Upper lobe of right lung (tissue), 1 donor: ENCODE data around the gene LILRB4. TPM values are rescaled to one million over a fixed set of nuclear protein-coding genes. Genes with fewer than 3 reads are reported as not detected.
"Not testable (repeated sequence)": the region's sequence is repeated elsewhere in the genome, so short reads cannot be mapped to it uniquely, and the experiment has no call there.

ENCODE experiments used
- ATAC-seq: fragments of 200-7000 bp; cut with Tn5 transposase; one replicate; pipeline ENCODE4 v1.9.1; 2020; ENCODE audit warnings: mild to moderate bottlenecking, moderate library complexity
- DNase-seq: peaks from one replicate; pipeline ENCODE4 v3.0.0-alpha.2; 2020
- H3K27ac ChIP-seq: fragments of 200-600 bp; one replicate; pipeline ENCODE4 v1.8.0; 2022
- H3K27me3 ChIP-seq: fragments of 200-600 bp; one replicate; pipeline ENCODE4 v1.8.0; 2022; ENCODE audit warnings: mild to moderate bottlenecking
- H3K36me3 ChIP-seq: fragments of 200-600 bp; one replicate; pipeline ENCODE4 v1.8.0; 2022
- H3K4me1 ChIP-seq: fragments of 200-600 bp; one replicate; pipeline ENCODE4 v1.8.0; 2022
- H3K4me3 ChIP-seq: fragments of 200-600 bp; one replicate; pipeline ENCODE4 v1.8.0; 2022; ENCODE audit warnings: mild to moderate bottlenecking
- H3K9me3 ChIP-seq: fragments of 200-600 bp; one replicate; pipeline ENCODE4 v1.8.0; 2022
- CTCF ChIP-seq: fragments of 200-600 bp; IDR thresholded peaks from one replicate; pipeline ENCODE4 v1.8.0; 2022; ENCODE audit warnings: antibody characterized with exemption
- intact Hi-C: fragments of 100-400 bp; cut with DNase I; formaldehyde crosslinking; loops from one replicate; pipeline ENCODE4 v1.11.0; 2022
- total RNA-seq: library from RNA; stranded (reverse); fragmentation: NEBNext Ultra II Directional; extraction: Animal tissue kit (Norgen Biotek cat#: 25700); gene quantifications from one replicate; pipeline ENCODE4 v1.2.1, GENCODE V29; 2021
- donor health status: DM: no; HTN: yes; CAD: no; lungs with severe emphysema.

Gene LILRB4
- total RNA-seq, 1 donor from 2014 or later: 29.8 TPM

DNA sequence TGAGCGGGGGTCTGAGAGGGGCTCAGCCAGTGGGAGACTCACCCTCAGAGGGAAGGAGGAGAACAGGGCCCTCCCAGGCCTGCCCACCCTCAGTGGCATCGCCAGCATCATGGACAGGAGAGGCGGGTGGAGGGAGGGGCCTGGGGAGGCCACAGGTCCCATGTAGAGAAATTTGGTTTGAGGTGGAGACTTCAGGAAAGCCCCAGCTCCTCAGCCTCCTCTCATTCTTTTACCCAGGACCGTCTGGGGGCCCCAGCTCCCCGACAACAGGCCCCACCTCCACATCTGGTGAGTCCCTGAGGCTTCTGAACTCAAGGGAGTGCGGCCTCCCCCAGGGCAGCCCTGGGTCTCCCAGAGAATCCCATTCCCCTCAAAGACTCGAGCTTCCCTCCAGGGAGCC lies 29.4 kb upstream of the LILRB4 start:
- Histone ChIP-seq H3K4me3 (no peak overlapping the region), H3K36me3 (no peaks in the 10 kb centered on the region), H3K27ac (no peak overlapping the region), H3K4me1 (no peaks in the 10 kb centered on the region), H3K9me3 (no peaks in the 10 kb centered on the region), H3K27me3 (peaks cover 8% of the 10 kb centered on the region)
- DNase-seq (no peak), ATAC-seq (no peak)
- TF ChIP-seq CTCF: no peak
- intact Hi-C loops: no loop called here

GRCh38 chr19:54636081-54636480 lies 26.7 kb upstream of the LILRB4 start:
- H3K36me3 ChIP-seq, intact Hi-C loops, ATAC-seq, H3K4me3 ChIP-seq, H3K27me3 ChIP-seq, H3K9me3 ChIP-seq, H3K27ac ChIP-seq, H3K4me1 ChIP-seq, DNase-seq: not testable (repeated sequence)

GRCh38 chr19:54638683-54639082 lies 24.1 kb upstream of the LILRB4 start:
- H3K27me3 ChIP-seq: no peaks in the 10 kb centered on the region
- DNase-seq (no peak), ATAC-seq (no peak)
- TF ChIP-seq CTCF: no peak
- no peaks in the 10 kb centered on the region for H3K4me1 ChIP-seq
- H3K9me3 ChIP-seq: no peaks in the 10 kb centered on the region
- H3K27ac ChIP-seq: no peak overlapping the region
- intact Hi-C loops: no loop called here
- H3K4me3 ChIP-seq: no peak overlapping the region
- H3K36me3 ChIP-seq: no peaks in the 10 kb centered on the region

- intact Hi-C loops, H3K9me3 ChIP-seq, H3K4me3 ChIP-seq, H3K27me3 ChIP-seq, H3K36me3 ChIP-seq, H3K27ac ChIP-seq, H3K4me1 ChIP-seq: not testable (repeated sequence)
- ATAC-seq (peak; percentile 59), DNase-seq (peak; percentile 61)
Observed at GRCh38 chr19:54642953-54643352, 19.8 kb upstream of the LILRB4 start.

GRCh38 chr19:54643583-54643982 lies 19.2 kb upstream of the LILRB4 start:
- H3K36me3 ChIP-seq, H3K4me1 ChIP-seq, intact Hi-C loops, H3K27ac ChIP-seq, H3K4me3 ChIP-seq, H3K9me3 ChIP-seq, H3K27me3 ChIP-seq: not testable (repeated sequence)
- DNase-seq: peak; percentile 52
- ATAC-seq: peak; percentile 66

DNA sequence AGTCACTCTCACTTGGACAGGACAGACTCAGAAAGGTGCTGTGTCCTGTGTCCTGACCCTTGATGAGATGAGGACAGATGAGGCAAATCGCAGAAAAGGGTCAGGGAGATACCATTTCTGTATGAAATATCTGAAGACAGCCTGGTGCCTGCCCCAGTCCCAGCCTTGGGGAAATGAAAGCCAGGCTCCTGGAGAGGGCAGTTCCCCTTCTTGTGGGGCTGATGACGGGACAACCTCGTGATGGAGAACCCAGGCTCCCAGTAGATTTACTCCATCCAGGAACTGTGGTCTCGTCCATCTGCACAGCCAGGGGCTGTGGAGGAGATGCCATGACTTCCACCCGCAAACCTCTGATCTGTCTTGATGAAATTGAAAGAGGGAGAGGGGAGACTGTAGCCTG lies 18.7 kb upstream of the LILRB4 start:
- Histone ChIP-seq H3K4me1 (no peaks in the 10 kb centered on the region), H3K4me3 (no peak overlapping the region), H3K27me3 (no peaks in the 10 kb centered on the region), H3K27ac (no peak overlapping the region), H3K9me3 (no peaks in the 10 kb centered on the region), H3K36me3 (no peaks in the 10 kb centered on the region)
- no peak for TF ChIP-seq CTCF
- ATAC-seq (peak; percentile 93), DNase-seq (peak; percentile 70)
- intact Hi-C loops: no loop called here

GRCh38 chr19:54646331-54646841 lies 16.4 kb upstream of the LILRB4 start:
- DNase-seq (peak; percentile 62), ATAC-seq (no peak)
- intact Hi-C loops: no loop called here
- H3K9me3 ChIP-seq: no peaks in the 10 kb centered on the region
- H3K4me3 ChIP-seq: no peak overlapping the region
- H3K27ac ChIP-seq: no peak overlapping the region
- no peaks in the 10 kb centered on the region for H3K4me1 ChIP-seq
- H3K27me3 ChIP-seq: peaks cover 3% of the 10 kb centered on the region
- no peak for TF ChIP-seq CTCF
- H3K36me3 ChIP-seq: no peaks in the 10 kb centered on the region
